BJ (cell line): ENCODE data around the gene THSD7B. TPM values are rescaled to one million over a fixed set of nuclear protein-coding genes. Genes with fewer than 3 reads are reported as not detected.

Experiments
- CTCF ChIA-PET: fragments of 350-600 bp; formaldehyde crosslinking; extraction: SDS; loops from one replicate; lab custom pipeline; 2021; ENCODE audit warnings: antibody characterized with exemption, inconsistent platforms; lab: Yijun Ruan, JAX
- POLR2A ChIA-PET: fragments of 300-600 bp; sonication (Branson Sonifier 250); formaldehyde crosslinking; extraction: SDS; loops from one replicate; lab custom pipeline; 2021; ENCODE audit warnings: antibody characterized with exemption; lab: Charles Lee
- DNase-seq: peaks from one replicate; pipeline ENCODE4 v3.0.0-alpha.2; 2011; ENCODE audit warnings: low read depth
- H3K27me3 ChIP-seq: 2 replicates; pipeline ENCODE4 v1.6.0; 2011; ENCODE audit warnings: low read length; ENCODE audit not compliant: control insufficient read depth, insufficient read depth
- H3K36me3 ChIP-seq: 2 replicates; pipeline ENCODE4 v1.5.1; 2011; ENCODE audit warnings: low read length; ENCODE audit not compliant: control insufficient read depth, insufficient read depth
- H3K4me3 ChIP-seq: 2 replicates; pipeline ENCODE4 v1.5.1; 2011; ENCODE audit warnings: low read depth, mild to moderate bottlenecking, control low read depth, low read length
- polyA plus RNA-seq: library from polyadenylated mRNA; depleted of rRNA; stranded (reverse); fragments of >200 nt; gene quantifications from 2 replicates; pipeline ENCODE4 v1.2.3, GENCODE V29; 2011
- TF ChIP-seq, protein P1 (sequence below): IDR thresholded peaks from 2 replicates; pipeline ENCODE4 v1.5.1; 2011; ENCODE audit warnings: low read depth, mild to moderate bottlenecking, control low read depth, inconsistent platforms, low read length, moderate library complexity; ENCODE audit not compliant: insufficient read depth

Gene THSD7B
- polyA plus RNA-seq, 1 experiment: 0.13 TPM

DNA sequence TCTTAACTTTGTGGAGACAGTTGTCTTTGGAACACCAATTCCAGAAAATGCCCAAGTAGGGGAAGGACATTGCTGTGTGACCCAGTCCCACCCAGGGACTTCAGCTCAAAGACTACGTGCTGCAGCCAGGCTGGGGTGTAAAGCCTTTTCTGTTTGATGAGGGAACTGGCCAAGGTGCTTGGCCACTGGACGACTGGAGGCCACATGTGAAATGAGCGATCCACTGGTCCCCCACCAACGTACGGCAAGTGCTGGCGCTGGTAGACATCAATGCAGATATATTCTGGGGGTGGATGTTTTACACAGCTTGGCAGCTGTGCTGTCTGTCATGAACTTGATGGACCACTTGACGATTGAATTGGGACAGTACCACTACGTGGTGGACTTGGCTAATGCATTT, 616.4 kb downstream of the THSD7B start:
- H3K4me3 ChIP-seq: no peak overlapping the region
- DNase-seq: no peak
- H3K27me3 ChIP-seq: no peaks in the 10 kb centered on the region; the same call in 1 of the 2 replicates
- CTCF ChIA-PET: no interaction called here
- TF ChIP-seq, protein P1, sequence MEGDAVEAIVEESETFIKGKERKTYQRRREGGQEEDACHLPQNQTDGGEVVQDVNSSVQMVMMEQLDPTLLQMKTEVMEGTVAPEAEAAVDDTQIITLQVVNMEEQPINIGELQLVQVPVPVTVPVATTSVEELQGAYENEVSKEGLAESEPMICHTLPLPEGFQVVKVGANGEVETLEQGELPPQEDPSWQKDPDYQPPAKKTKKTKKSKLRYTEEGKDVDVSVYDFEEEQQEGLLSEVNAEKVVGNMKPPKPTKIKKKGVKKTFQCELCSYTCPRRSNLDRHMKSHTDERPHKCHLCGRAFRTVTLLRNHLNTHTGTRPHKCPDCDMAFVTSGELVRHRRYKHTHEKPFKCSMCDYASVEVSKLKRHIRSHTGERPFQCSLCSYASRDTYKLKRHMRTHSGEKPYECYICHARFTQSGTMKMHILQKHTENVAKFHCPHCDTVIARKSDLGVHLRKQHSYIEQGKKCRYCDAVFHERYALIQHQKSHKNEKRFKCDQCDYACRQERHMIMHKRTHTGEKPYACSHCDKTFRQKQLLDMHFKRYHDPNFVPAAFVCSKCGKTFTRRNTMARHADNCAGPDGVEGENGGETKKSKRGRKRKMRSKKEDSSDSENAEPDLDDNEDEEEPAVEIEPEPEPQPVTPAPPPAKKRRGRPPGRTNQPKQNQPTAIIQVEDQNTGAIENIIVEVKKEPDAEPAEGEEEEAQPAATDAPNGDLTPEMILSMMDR: no peak
- no peaks in the 10 kb centered on the region for H3K36me3 ChIP-seq
- POLR2A ChIA-PET: no interaction called here

- no peaks in the 10 kb centered on the region; the same call in 1 of the 2 replicates for H3K27me3 ChIP-seq
- CTCF ChIA-PET: no interaction called here
- no peak overlapping the region for H3K4me3 ChIP-seq
- no peak for DNase-seq
- POLR2A ChIA-PET: no interaction called here
- TF ChIP-seq, protein P1: no peak
- no peaks in the 10 kb centered on the region for H3K36me3 ChIP-seq
Observed at GRCh38 chr2:137383391-137383790, 618.0 kb downstream of the THSD7B start.

- no peaks in the 10 kb centered on the region for H3K36me3 ChIP-seq
- no peak for DNase-seq
- TF ChIP-seq, protein P1: no peak
- no peak overlapping the region for H3K4me3 ChIP-seq
- ChIA-PET POLR2A (no interaction called here), CTCF (interaction anchor here (0.6 to 1.2 kb wide), 2 partner anchors 8 to 453 kb away, joined by 3 read pairs; no protein-coding TSS in a partner anchor)
- no peaks in the 10 kb centered on the region; the same call in 1 of the 2 replicates for H3K27me3 ChIP-seq
Observed at GRCh38 chr2:137387044-137387443, 621.7 kb downstream of the THSD7B start.

- POLR2A ChIA-PET: no interaction called here
- CTCF ChIA-PET: interaction anchor here (0.6 kb wide), 1 partner anchor 88 kb away, joined by 3 read pairs; no protein-coding TSS in a partner anchor
- Histone ChIP-seq H3K4me3 (no peak overlapping the region), H3K27me3 (no peaks in the 10 kb centered on the region), H3K36me3 (no peaks in the 10 kb centered on the region)
- TF ChIP-seq, protein P1: no peak
- DNase-seq: no peak
Observed at GRCh38 chr2:137405496-137405895, 640.2 kb downstream of the THSD7B start.

GRCh38 chr2:137411585-137411984, 646.2 kb downstream of the THSD7B start:
- no peaks in the 10 kb centered on the region for H3K27me3 ChIP-seq
- no peak overlapping the region for H3K4me3 ChIP-seq
- ChIA-PET CTCF (interaction anchor here (1.2 kb wide), 1 partner anchor 23 kb away, joined by 4 read pairs; no protein-coding TSS in a partner anchor), POLR2A (no interaction called here)
- TF ChIP-seq, protein P1: no peak
- DNase-seq: no peak
- H3K36me3 ChIP-seq: no peaks in the 10 kb centered on the region
